GM18951 (cell line): ENCODE measurements around the gene PI4KA.

Experiments
- POLR2A ChIP-seq: IDR thresholded peaks from 4 replicates; pipeline ENCODE4 v1.6.1; 2011; ENCODE audit warnings: mild to moderate bottlenecking; ENCODE audit not compliant: insufficient read length, insufficient read depth; ENCODE audit errors: extremely low read depth
- in situ Hi-C: fragments of 300-500 bp; cut with MboI; formaldehyde crosslinking; loops from one replicate; pipeline ENCODE4 v1.12.0; 2022; ENCODE audit warnings: low sequenced_read_pairs, mixed read lengths, inconsistent platforms; ENCODE audit not compliant: unreplicated experiment

Gene PI4KA

DNA sequence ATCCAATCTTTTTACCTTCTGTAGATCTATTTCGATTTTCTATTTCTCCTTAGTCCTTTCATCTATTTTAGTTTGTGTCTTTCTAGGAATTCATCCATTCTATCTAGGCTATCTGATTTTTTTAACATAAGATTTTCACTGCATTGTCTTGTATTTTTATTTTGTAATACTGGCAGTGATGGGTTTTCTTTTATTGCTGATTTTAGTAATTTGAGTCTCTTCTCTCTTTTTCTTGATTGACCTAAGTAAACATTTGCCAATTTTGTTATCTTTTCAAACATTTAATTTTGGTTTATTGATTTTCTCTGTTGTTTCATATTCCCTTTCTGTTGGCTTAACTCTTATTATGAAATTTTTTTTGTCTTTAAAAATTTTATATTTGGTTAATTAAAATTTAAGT is 192.1 kb downstream of the PI4KA start:
- in situ Hi-C loops, result loop anchor here (25.0 kb wide), 1 partner anchor 1446 kb away; no protein-coding TSS in a partner anchor
- no peak for TF ChIP-seq POLR2A

DNA sequence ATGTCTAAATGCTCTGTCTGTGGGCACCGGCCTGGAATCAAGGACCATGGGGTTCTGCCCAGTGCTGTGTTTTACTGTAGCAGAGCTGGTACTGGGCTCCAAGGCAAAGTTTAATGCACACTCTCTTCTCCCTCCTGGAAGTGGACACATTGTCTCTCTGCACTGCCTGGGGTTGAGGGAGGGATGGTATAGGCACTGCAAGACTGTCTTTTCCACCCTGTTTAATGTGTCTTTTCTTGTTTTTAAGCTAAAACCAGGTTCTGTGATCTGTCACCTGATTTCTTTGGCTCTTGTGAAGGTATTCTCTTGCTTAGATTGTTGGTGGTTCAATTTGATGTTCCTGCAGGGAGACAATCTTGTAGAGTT is 194.0 kb downstream of the PI4KA start:
- TF ChIP-seq POLR2A, result no peak
- in situ Hi-C loops, result loop anchor here (25.0 kb wide), 1 partner anchor 1448 kb away; no protein-coding TSS in a partner anchor

DNA sequence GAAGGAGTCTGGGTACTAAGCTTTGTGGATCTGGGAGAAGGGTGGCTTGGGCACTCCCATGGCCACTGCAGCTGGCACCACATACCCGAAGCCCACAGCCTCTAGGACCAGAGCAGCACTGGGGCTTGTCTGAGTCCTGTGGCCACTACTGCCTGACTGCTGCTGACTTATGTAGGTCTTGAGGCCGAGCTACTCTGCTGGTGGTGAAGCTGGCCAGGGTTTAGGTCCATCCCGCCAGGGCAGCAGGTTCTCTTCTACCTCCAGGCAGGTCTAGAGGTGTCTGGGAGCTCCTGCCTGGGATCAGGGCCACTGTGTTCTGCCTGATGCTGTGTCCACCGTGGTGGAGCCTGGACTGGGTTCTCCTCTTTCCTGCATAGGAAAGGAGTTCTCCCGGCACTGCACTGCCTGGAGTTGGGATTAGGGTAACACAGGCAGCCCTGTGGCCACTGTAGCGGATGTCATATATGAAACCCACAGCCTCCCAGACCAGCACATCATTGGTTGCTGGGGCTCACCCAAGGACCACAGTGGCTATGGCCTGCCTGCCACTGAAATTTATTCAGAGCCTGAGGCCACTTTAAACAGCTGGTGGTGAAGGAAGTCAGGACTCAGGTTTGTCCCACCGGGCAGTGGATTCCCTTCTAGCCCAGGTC is 194.5 kb downstream of the PI4KA start:
- TF ChIP-seq POLR2A, result no peak
- in situ Hi-C loops, result loop anchor here (25.0 kb wide), 1 partner anchor 1448 kb away; no protein-coding TSS in a partner anchor

DNA sequence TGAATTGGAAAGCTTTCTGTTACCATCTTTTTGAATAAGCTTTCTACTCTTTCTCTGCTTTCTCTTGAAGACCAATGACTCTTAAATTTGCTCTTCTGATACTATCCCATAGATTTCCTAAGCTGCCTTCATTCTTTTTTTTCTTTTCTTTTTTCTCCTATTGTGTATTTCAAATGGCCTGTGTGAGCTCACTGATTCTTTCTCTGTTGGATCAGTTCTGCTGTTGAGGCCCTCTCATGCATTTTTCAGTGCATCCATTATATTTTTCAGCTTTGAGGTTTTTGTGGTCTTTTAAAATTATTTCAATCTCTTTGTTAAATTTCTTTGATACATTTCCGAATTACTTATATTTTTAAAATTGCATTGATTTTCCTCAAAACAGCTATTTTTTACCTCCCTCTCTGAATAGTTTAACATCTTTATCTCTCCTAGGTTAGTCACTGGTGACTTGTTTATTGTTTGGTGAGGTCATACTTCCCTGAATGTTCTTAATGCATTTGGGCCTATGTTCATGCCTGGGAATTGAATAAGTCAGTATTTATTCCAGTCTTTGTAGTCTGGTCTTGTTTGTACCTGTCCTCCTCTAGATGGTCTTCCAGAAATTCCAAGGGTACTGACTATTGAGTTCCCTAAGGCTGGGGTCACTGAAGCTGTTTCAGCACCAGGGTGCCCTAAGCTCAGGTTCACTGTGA is 195.3 kb downstream of the PI4KA start:
- in situ Hi-C loops, result loop anchor here (25.0 kb wide), 1 partner anchor 1449 kb away; no protein-coding TSS in a partner anchor
- no peak for TF ChIP-seq POLR2A

DNA sequence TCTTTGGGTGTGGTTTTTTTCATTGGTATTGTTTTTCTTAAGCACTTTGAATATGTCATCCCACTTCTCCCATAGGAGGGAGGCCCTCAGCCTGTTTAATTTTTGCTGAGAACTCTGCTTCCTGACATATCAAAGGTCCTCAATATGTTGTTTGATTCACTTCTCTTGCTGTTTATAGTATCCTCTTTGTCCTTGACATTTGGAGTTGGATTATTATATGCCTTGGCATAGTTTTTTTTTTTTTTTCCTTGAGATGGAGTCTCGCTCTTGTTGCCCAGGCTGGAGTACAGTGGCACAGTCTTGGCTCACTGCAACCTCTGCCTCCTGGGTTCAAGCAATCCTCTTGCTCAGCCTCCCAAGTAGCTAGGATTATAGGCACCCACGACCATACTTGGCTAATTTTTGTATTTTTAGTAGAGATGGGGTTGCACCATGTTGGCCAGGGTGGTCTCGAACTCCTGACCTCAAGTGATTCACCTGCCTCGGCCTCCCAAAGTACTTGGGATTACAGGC is 196.0 kb downstream of the PI4KA start:
- in situ Hi-C loops, result loop anchor here (25.0 kb wide), 1 partner anchor 1450 kb away; no protein-coding TSS in a partner anchor

DNA sequence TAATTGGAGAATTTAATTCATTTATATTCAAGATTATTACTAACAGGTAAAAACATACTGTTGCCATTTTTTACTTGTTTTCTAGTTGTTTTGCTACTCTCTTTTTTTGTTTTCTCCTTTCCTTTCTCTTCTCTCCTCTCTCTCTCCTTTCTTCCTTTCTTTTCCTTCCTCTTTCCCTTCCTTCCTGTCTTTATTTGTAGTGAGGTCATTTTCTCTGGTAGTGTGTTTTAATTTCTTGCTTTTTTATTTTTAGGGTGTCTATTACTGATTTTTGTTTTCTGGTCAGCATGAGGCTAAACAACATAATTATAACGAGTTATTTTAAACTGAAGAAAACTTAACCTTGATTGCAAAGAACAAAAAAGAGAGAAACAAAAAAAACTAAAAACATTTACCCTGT is 197.1 kb downstream of the PI4KA start:
- no peak for TF ChIP-seq POLR2A
- in situ Hi-C loops, result loop anchor here (25.0 kb wide), 1 partner anchor 1451 kb away; no protein-coding TSS in a partner anchor

GRCh38 chr22:20660441-20661054 is 198.1 kb downstream of the PI4KA start:
- TF ChIP-seq POLR2A, result no peak
- in situ Hi-C loops, result loop anchor here (25.0 kb wide), 1 partner anchor 1452 kb away; no protein-coding TSS in a partner anchor

DNA sequence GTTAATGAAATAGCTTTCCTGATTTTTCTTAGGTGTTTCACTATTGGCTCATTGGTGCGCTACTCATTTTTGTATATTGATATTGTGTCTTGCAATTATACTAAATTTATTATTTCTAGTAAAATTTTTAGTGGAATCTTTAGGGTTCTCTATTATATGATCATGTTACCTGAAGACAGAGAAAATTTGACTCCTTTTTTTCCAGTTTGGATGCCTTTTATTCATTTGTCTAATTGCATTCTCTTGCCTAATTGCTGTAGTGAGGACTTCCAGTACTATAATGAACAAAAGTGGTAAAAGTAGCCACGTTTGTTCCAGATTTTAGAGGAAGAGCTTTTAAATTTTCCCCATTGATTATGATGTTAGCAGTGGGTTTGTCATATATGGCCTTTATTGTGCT is 198.7 kb downstream of the PI4KA start:
- in situ Hi-C loops, result loop anchor here (25.0 kb wide), 1 partner anchor 1452 kb away; no protein-coding TSS in a partner anchor
- no peak for TF ChIP-seq POLR2A

- no peak for TF ChIP-seq POLR2A
- in situ Hi-C loops, result loop anchor here (25.0 kb wide), 1 partner anchor 1453 kb away; no protein-coding TSS in a partner anchor
Measured at GRCh38 chr22:20659258-20659657, 199.4 kb downstream of the PI4KA start.

DNA sequence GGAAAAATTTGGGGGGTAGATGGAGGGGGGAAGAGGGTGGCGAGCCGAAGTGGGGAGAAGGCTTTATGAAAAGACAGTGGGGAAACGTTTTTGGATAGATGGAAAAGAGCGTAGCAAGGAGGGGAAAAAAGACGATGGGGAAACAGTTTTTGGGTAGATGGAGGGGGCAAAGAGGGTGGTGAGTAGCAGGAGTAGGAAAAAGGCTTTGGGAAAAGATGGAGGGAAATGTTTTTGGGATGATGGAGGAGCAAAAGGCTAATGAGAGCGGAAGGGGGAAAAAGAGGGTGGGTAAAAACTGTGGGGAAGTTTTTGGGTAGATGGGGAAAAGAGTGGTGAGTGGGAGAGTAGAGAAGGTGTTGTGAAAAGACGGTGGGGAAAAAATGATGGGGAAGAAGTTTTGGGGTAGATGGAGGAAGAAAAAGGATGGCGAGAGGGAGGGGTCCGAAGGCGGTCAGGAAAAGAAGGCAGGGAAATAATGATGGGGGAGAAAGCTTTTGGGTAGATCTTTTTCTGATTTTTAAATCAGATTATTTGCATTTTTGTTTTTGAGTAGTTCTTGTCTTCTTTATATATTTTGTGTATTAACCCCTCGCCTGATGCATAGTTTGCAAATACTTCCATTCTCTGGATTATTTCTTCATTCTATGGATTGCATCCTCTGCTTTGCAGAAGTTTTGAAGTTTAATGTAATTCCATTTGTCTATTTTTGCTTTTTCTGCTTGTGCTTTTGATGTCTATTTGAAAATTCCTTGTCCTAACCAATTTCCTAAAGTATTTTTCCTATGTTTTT is 200.0 kb downstream of the PI4KA start:
- TF ChIP-seq POLR2A, result no peak
- in situ Hi-C loops, result loop anchor here (25.0 kb wide), 1 partner anchor 1454 kb away; no protein-coding TSS in a partner anchor

DNA sequence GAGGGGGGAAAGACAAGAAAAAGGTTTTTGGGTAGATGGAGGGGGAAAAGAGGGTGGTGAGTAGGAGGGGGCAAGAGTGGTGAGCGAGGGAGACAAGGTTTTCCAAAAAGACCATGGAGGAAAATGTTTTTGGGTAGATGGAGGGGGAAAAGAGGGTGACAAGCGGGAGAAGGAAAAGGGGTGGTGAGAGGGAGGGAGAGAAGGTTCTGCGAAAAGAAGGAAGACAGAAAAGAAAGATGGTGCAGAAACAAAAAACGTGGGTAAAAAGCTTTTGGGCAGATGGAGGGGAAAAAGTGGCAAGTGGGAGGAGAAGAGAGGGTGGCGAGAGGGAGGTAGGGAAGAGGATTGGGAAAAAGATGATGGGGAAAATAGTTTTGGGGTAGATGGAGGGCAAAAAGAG is 200.6 kb downstream of the PI4KA start:
- in situ Hi-C loops, result loop anchor here (25.0 kb wide), 1 partner anchor 1454 kb away; no protein-coding TSS in a partner anchor
- TF ChIP-seq POLR2A, result no peak
